Measurements from ENCODE around the gene ZDHHC17. TPM values are rescaled to one million over a fixed set of nuclear protein-coding genes. Genes with fewer than 3 reads are reported as not detected.

Gene ZDHHC17
- total and polyA plus RNA-seq, 2 of the 13 experiments (the other 11 are each of a cell fraction or from before 2014, with no cell fraction given): 36.7 to 38.5 TPM

- FAIRE-seq: no peak
- Histone ChIP-seq H4K20me1 (ENCODE audit: insufficient read depth, low read length) (no peaks in the 10 kb centered on the region), H2AFZ (ENCODE audit: low read length) (no peak overlapping the region), H3K9ac (ENCODE audit: insufficient read depth, low read depth, low read length) (no peak overlapping the region), H3K4me2 (ENCODE audit: low read depth, low read length) (no peak overlapping the region), H3K27ac (ENCODE audit: extremely low read length, insufficient read depth, low read length) (no peak overlapping the region), H3K36me3 (replicated peaks in 1 of 2; ENCODE audit: control insufficient read depth in 1 of 2, insufficient read depth in 2 of 2, low read length in 2 of 2) (peaks cover 1 to 12% of the 10 kb centered on the region in 2 experiments; a peak in 3 of 5 replicates), H3K4me3 (replicated peaks in 1 of 3; ENCODE audit: insufficient read depth in 1 of 3, low read depth in 2 of 3, low read length in 3 of 3) (no peak overlapping the region), H3K9me3 (ENCODE audit: low read length) (0 out of 2 replicates have a peak, but pooled peaks cover 9% of the 10 kb centered on the region), H3K79me2 (ENCODE audit: insufficient read depth, low read length) (no peaks in the 10 kb centered on the region), H3K27me3 (ENCODE audit: control insufficient read depth in 1 of 2, insufficient read depth in 2 of 2, low read length in 2 of 2) (no peaks in the 10 kb centered on the region; a peak in 1 of 5 replicates), H3K4me1 (ENCODE audit: insufficient read depth, low read length) (no peaks in the 10 kb centered on the region)
- ATAC-seq: no peak
- TF ChIP-seq SIN3A (IDR thresholded peaks at IDR 0.05; ENCODE audit: borderline replicate concordance, low read depth, low read length): no peak
- no peak for TF ChIP-seq RFXAP (CRISPR knock-in tag; IDR thresholded peaks at IDR 0.05; ENCODE audit: borderline replicate concordance)
- no peak for TF ChIP-seq NFE2 (CRISPR knock-in tag; IDR thresholded peaks at IDR 0.05)
- no peak for TF ChIP-seq BORCS8-MEF2B (CRISPR knock-in tag; IDR thresholded peaks at IDR 0.05)
- TF ChIP-seq ZNF615 (CRISPR knock-in tag; IDR thresholded peaks at IDR 0.05; ENCODE audit: borderline replicate concordance): no peak
- TF ChIP-seq ZKSCAN1 (IDR thresholded peaks at IDR 0.05; ENCODE audit: low read length): no peak
- no peak for TF ChIP-seq FOXK1 (CRISPR knock-in tag; IDR thresholded peaks at IDR 0.05; ENCODE audit: borderline replicate concordance, low read depth)
- TF ChIP-seq BATF2 (CRISPR knock-in tag; IDR thresholded peaks at IDR 0.05): no peak
- TF ChIP-seq SUZ12 (IDR thresholded peaks at IDR 0.05; ENCODE audit: low read depth, low read length): no peak
- TF ChIP-seq MAF1 (CRISPR knock-in tag; IDR thresholded peaks at IDR 0.05; ENCODE audit: borderline replicate concordance): no peak
- TF ChIP-seq ZNF3 (CRISPR knock-in tag; IDR thresholded peaks at IDR 0.05): no peak
- TF ChIP-seq CREM (IDR thresholded peaks at IDR 0.05): no peak
- TF ChIP-seq CREM (CRISPR knock-in tag; IDR thresholded peaks at IDR 0.05): no peak
- no peak for TF ChIP-seq ZNF12 (CRISPR knock-in tag; IDR thresholded peaks at IDR 0.05)
- no peak for TF ChIP-seq TFAP4 (IDR thresholded peaks at IDR 0.05; ENCODE audit: borderline replicate concordance, low read depth)
- no peak for TF ChIP-seq ZHX1 (CRISPR knock-in tag; IDR thresholded peaks at IDR 0.05; ENCODE audit: low read depth)
- ChIA-PET POLR2A (no interaction called here), CTCF (ENCODE audit: low intra/inter-chr PET ratio, low total read pairs) (no interaction called here)
- intact Hi-C loops (cut with micrococcal nuclease; ENCODE audit: unreplicated experiment) (no loop called here), in situ Hi-C loops (cut with HindIII; ENCODE audit: extremely low pct_ligation_motif_present, low pct_unique_long_range_greater_than_20kb) (no loop called here)
- no peak for DNase-seq (ENCODE audit: low spot score)
- no TSS peak for BruUV-seq (replicated peaks)
Observed at GRCh38 chr12:76830436-76830835, 66.5 kb downstream of the ZDHHC17 start.

Data from HepG2 (cell line).